HL-60 (cell line): ENCODE measurements around the gene YARS1.

Source experiments
- CTCF ChIP-seq: IDR thresholded peaks from one replicate; pipeline ENCODE4 v1.5.1; 2011; ENCODE audit warnings: low read length, control low read depth, inconsistent platforms; ENCODE audit not compliant: insufficient read depth
- GABPA ChIP-seq: IDR thresholded peaks from 2 replicates; pipeline ENCODE4 v1.6.1; 2012; ENCODE audit warnings: low read depth
- POLR2AphosphoS5 ChIP-seq: IDR thresholded peaks from 2 replicates; pipeline ENCODE4 v1.6.1; 2012; ENCODE audit warnings: low read depth
- REST ChIP-seq: IDR thresholded peaks from 2 replicates; pipeline ENCODE4 v1.6.1; 2012; ENCODE audit warnings: low read depth; ENCODE audit not compliant: insufficient replicate concordance
- SPI1 ChIP-seq: IDR thresholded peaks from 2 replicates; pipeline ENCODE4 v1.6.1; 2012; ENCODE audit warnings: low read depth, mild to moderate bottlenecking, borderline replicate concordance

GRCh38 chr1:32808580-32808979, 8.6 kb downstream of the YARS1 start:
- TF ChIP-seq CTCF (no peak), REST (no peak), GABPA (no peak), POLR2AphosphoS5 (no peak), SPI1 (no peak)
